HepG2 (cell line): Measurements from ENCODE around the gene MCM3AP. TPM values are rescaled to one million over a fixed set of nuclear protein-coding genes. Genes with fewer than 3 reads are reported as not detected.

Experiments used
- ATAC-seq: fragments of 200-7000 bp; cut with Tn5 transposase; 3 replicates; pipeline ENCODE4 v1.9.1; 2020; ENCODE audit warnings: mild to moderate bottlenecking, moderate library complexity
- BruUV-seq: library from RNA; stranded (reverse); fragments of 400-500 nt; replicated peaks from 2 replicates; lab custom pipeline; 2021; lab: Mats Ljungman, UMichigan
- CTCF ChIA-PET: fragments of 300-600 bp; formaldehyde crosslinking; extraction: SDS; loops from one replicate; lab custom pipeline; 2021; ENCODE audit warnings: low total read pairs, inconsistent platforms, low intra/inter-chr PET ratio; lab: Yijun Ruan, JAX
- POLR2A ChIA-PET: fragments of 350-600 bp; sonication (Branson Sonifier 250); formaldehyde crosslinking; loops from one replicate; lab custom pipeline; 2020; ENCODE audit warnings: antibody characterized with exemption, inconsistent platforms; lab: Yijun Ruan, JAX
- DNase-seq: peaks from one replicate; pipeline ENCODE4 v3.0.0-alpha.2; 2015; ENCODE audit warnings: low spot score
- FAIRE-seq: peaks from 3 replicates; lab custom pipeline; 2011; peaks lifted over from hg19 to GRCh38; lab: Jason Lieb, UNC
- H2AFZ ChIP-seq: one replicate; pipeline ENCODE4 v1.6.1; 2011; ENCODE audit warnings: low read length, inconsistent platforms
- H3K27ac ChIP-seq: fragments of 300-600 bp; 3 replicates; pipeline ENCODE4 v1.8.0; 2011; ENCODE audit warnings: mixed run types, mild to moderate bottlenecking, mixed read lengths, low read length, inconsistent platforms; ENCODE audit not compliant: insufficient read depth; ENCODE audit errors: extremely low read length
- H3K27me3 ChIP-seq, 2 experiments: fragments of 200-600 bp in 1 of 2; 2 replicates in 1 of 2; 3 replicates in 1 of 2; pipeline versions ENCODE4 v1.6.0 to v1.8.0; 2011; ENCODE audit warnings: low read length in 2 of 2, mild to moderate bottlenecking in 2 of 2, moderate library complexity in 2 of 2, inconsistent platforms in 1 of 2; ENCODE audit not compliant: insufficient read depth in 2 of 2, control insufficient read depth in 1 of 2
- H3K36me3 ChIP-seq, 2 experiments: fragments of 200-600 bp in 1 of 2; replicated peaks in 1 of 2; 2 replicates in 1 of 2; 3 replicates in 1 of 2; pipeline versions ENCODE4 v1.5.1 to v1.8.0; 2011; ENCODE audit warnings: low read length in 2 of 2, inconsistent platforms in 1 of 2; ENCODE audit not compliant: insufficient read depth in 2 of 2, control insufficient read depth in 1 of 2
- H3K4me1 ChIP-seq: 2 replicates; pipeline ENCODE4 v1.5.1; 2012; ENCODE audit warnings: low read length, inconsistent platforms; ENCODE audit not compliant: insufficient read depth
- H3K4me2 ChIP-seq: 2 replicates; pipeline ENCODE4 v1.6.0; 2011; ENCODE audit warnings: low read depth, low read length, inconsistent platforms
- H3K4me3 ChIP-seq, 3 experiments: fragments of 200-600 bp in 1 of 3; sonication (generic), shearing (Covaris generic) in 1 of 3; replicated peaks in 1 of 3; 2 replicates each; pipeline ENCODE4 v1.5.1; 2011 to 2016; ENCODE audit warnings: low read length in 3 of 3, inconsistent platforms in 2 of 3, low read depth in 2 of 3, mild to moderate bottlenecking in 2 of 3, control low read depth in 1 of 3, mixed read lengths in 1 of 3; ENCODE audit not compliant: insufficient read depth in 1 of 3
- H3K79me2 ChIP-seq: one replicate; pipeline ENCODE4 v1.6.1; 2011; ENCODE audit warnings: low read length, inconsistent platforms; ENCODE audit not compliant: insufficient read depth
- H3K9ac ChIP-seq: 2 replicates; pipeline ENCODE4 v1.6.0; 2011; ENCODE audit warnings: mild to moderate bottlenecking, low read depth, low read length, inconsistent platforms; ENCODE audit not compliant: insufficient read depth
- H3K9me3 ChIP-seq: 2 replicates; pipeline ENCODE4 v1.5.1; 2012; ENCODE audit warnings: mild to moderate bottlenecking, low read length
- H4K20me1 ChIP-seq: 2 replicates; pipeline ENCODE4 v1.6.0; 2011; ENCODE audit warnings: inconsistent platforms, mild to moderate bottlenecking, low read length, moderate library complexity; ENCODE audit not compliant: insufficient read depth
- AGO2 ChIP-seq: fragments of 200-400 bp; formaldehyde crosslinking; optimal IDR thresholded peaks from 2 replicates; pipeline ENCODE3; 2017; ENCODE audit warnings: mild to moderate bottlenecking, low read depth, low read length, moderate library complexity
- ARID3A ChIP-seq: IDR thresholded peaks from 2 replicates; pipeline ENCODE4 v1.6.1; 2012; ENCODE audit warnings: low read depth, low read length, improper control_type of control experiment
- KLF9 ChIP-seq: IDR thresholded peaks from 2 replicates; pipeline ENCODE4 v1.6.1; 2016; ENCODE audit warnings: low read depth
- PAWR ChIP-seq: sonication (generic); formaldehyde crosslinking; IDR thresholded peaks from 2 replicates; pipeline ENCODE4 v1.4.0; 2020; ENCODE audit warnings: missing genetic modification reagents, mild to moderate bottlenecking, borderline replicate concordance
- POLR2A ChIP-seq, 2 experiments: IDR thresholded peaks; 2 replicates each; pipeline ENCODE4 v1.6.1; 2011; ENCODE audit warnings: low read depth in 2 of 2, low read length in 2 of 2, mild to moderate bottlenecking in 1 of 2, moderate library complexity in 1 of 2; ENCODE audit not compliant: insufficient read depth in 1 of 2
- RNF2 ChIP-seq: fragments of 450-650 bp; conservative IDR thresholded peaks from 2 replicates; pipeline ENCODE4 v1.6.1; 2016; ENCODE audit warnings: low read depth
- SP140L ChIP-seq: sonication (generic); formaldehyde crosslinking; IDR thresholded peaks from 2 replicates; pipeline ENCODE4 v1.4.0; 2020; ENCODE audit warnings: missing genetic modification reagents, borderline replicate concordance
- ZEB1 ChIP-seq: IDR thresholded peaks from 2 replicates; pipeline ENCODE4 v1.6.1; 2012; ENCODE audit warnings: mild to moderate bottlenecking, low read depth, inconsistent platforms; ENCODE audit not compliant: insufficient replicate concordance
- ZNF326 ChIP-seq: sonication (generic); formaldehyde crosslinking; IDR thresholded peaks from 2 replicates; pipeline ENCODE4 v1.4.0; 2020; ENCODE audit warnings: missing genetic modification reagents, borderline replicate concordance
- ZNF644 ChIP-seq: IDR thresholded peaks from 2 replicates; pipeline ENCODE4 v1.6.1; 2016; ENCODE audit warnings: low read depth
- WGBS: methylation state at CpG from one replicate; pipeline ENCODE4 v1.1.6; 2017; ENCODE audit warnings: low lambda C conversion rate; 5-methylcytosine and 5-hydroxymethylcytosine counted together
- in situ Hi-C: cut with HindIII; loops from 2 replicates; pipeline ENCODE4 v1.10.0; 2017; ENCODE audit warnings: low pct_unique_long_range_greater_than_20kb; ENCODE audit not compliant: extremely low pct_ligation_motif_present
- intact Hi-C: fragments of 100-400 bp; cut with micrococcal nuclease; formaldehyde crosslinking; loops from one replicate; pipeline ENCODE4 v1.10.0; 2022; ENCODE audit not compliant: unreplicated experiment
- polyA plus RNA-seq, 8 experiments: library from polyadenylated mRNA; depleted of rRNA in 3 of 8; stranded (reverse) in 7 of 8; unstranded in 1 of 8; fragments of >200 nt; fragmentation: Illumina TruSeq in 4 of 8; extraction: Trizol in 4 of 8; gene quantifications; 2 replicates each; pipeline versions ENCODE4 v1.2.1 to v1.2.3, GENCODE V29; 2011 to 2016; ENCODE audit warnings: low read depth in 4 of 8, missing spikeins in 1 of 8, mixed read lengths in 1 of 8; ENCODE audit not compliant: insufficient read depth in 1 of 8
- total RNA-seq, 5 experiments: library from RNA; depleted of rRNA; stranded (reverse); fragments of >200 nt; fragmentation: Illumina TruSeq; extraction: Trizol; gene quantifications; 2 replicates each; pipeline ENCODE4 v1.2.3, GENCODE V29; 2016; ENCODE audit warnings: low read depth in 1 of 5

Gene MCM3AP
- total and polyA plus RNA-seq, 2 of the 13 experiments (the other 11 are each of a cell fraction or from before 2014, with no cell fraction given): 27.0 to 54.7 TPM

GRCh38 chr21:46208761-46209721, 76.4 kb downstream of the MCM3AP start (continued):
- TF ChIP-seq ARID3A (no peak), SP140L (CRISPR knock-in tag) (no peak), ZNF326 (CRISPR knock-in tag) (no peak), ZEB1 (no peak)

- H3K9ac ChIP-seq: no peak overlapping the region
- H3K4me3 ChIP-seq: no peak overlapping the region
- intact Hi-C loops: no loop called here
- no peak for DNase-seq
- ChIA-PET CTCF (no interaction called here), POLR2A (no interaction called here)
- no peaks in the 10 kb centered on the region for H4K20me1 ChIP-seq
- BruUV-seq: no TSS peak
- H3K4me2 ChIP-seq: no peak overlapping the region
- no peak for FAIRE-seq
- TF ChIP-seq PAWR (no peak), RNF2 (no peak), POLR2A (IDR thresholded peaks at IDR 0.05; ENCODE audit: insufficient read depth in 1 of 2, low read depth in 2 of 2, low read length in 2 of 2) (peak in 1 of 2 experiments; percentile 32; a peak in 2 of 4 replicates), KLF9 (CRISPR knock-in tag) (no peak), AGO2 (peak; percentile 30), ZNF644 (CRISPR knock-in tag) (no peak)
- in situ Hi-C loops: no loop called here
- no peaks in the 10 kb centered on the region for H3K4me1 ChIP-seq
- WGBS: 96% methylated on average over 9 of the region's 27 CpGs
- H3K27ac ChIP-seq: no peak overlapping the region
- ATAC-seq: no peak
- H3K9me3 ChIP-seq: no peaks in the 10 kb centered on the region
- H3K27me3 ChIP-seq: no peaks in the 10 kb centered on the region
- no peak overlapping the region for H2AFZ ChIP-seq
- no peaks in the 10 kb centered on the region for H3K79me2 ChIP-seq
- peaks cover 23 to 82% of the 10 kb centered on the region in 2 experiments for H3K36me3 ChIP-seq
These were observed 77.4 kb downstream of the MCM3AP start for GRCh38 chr21:46207920-46208591.
